ENCODE measurements around the gene SLC9B2.

GRCh38 chr4:103111598-103111997 lies 35.0 kb upstream of the SLC9B2 start:
- TF ChIP-seq CTCF (conservative IDR thresholded peaks at IDR 0.05) (no peak), EZH2 (IDR thresholded peaks at IDR 0.05; ENCODE audit: low read depth) (no peak)

All from PC-9 (cell line).